H9 (cell line): ENCODE data around the gene MS4A18. TPM values are rescaled to one million over a fixed set of nuclear protein-coding genes. Genes with fewer than 3 reads are reported as not detected.

ENCODE experiments used
- DNase-seq: peaks from one replicate; pipeline ENCODE4 v3.0.0-alpha.2; 2017
- H2AFZ ChIP-seq: one replicate; pipeline ENCODE4 v1.6.1; 2013; ENCODE audit warnings: mild to moderate bottlenecking, low read length, control low read depth, moderate library complexity
- H2AK5ac ChIP-seq: 2 replicates; pipeline ENCODE4 v1.6.1; 2013; ENCODE audit warnings: low read length, control low read depth, mixed read lengths; ENCODE audit not compliant: insufficient read length
- H2BK120ac ChIP-seq: one replicate; pipeline ENCODE4 v1.6.1; 2013; ENCODE audit warnings: low read depth, mild to moderate bottlenecking, low read length, control low read depth, inconsistent platforms; ENCODE audit not compliant: poor library complexity, severe bottlenecking
- H2BK12ac ChIP-seq: 2 replicates; pipeline ENCODE4 v1.6.1; 2013; ENCODE audit warnings: low read length, control low read depth, mixed read lengths, low read depth; ENCODE audit not compliant: insufficient read length
- H2BK15ac ChIP-seq: 2 replicates; pipeline ENCODE4 v1.6.1; 2013; ENCODE audit warnings: low read depth, low read length, control low read depth
- H2BK20ac ChIP-seq: one replicate; pipeline ENCODE4 v1.6.1; 2013; ENCODE audit warnings: low read depth, mild to moderate bottlenecking, low read length, control low read depth, inconsistent platforms; ENCODE audit not compliant: poor library complexity, severe bottlenecking
- H2BK5ac ChIP-seq: 2 replicates; pipeline ENCODE4 v1.6.1; 2013; ENCODE audit warnings: low read length, control low read depth, mixed read lengths; ENCODE audit not compliant: insufficient read length
- H3K14ac ChIP-seq: 2 replicates; pipeline ENCODE4 v1.6.1; 2013; ENCODE audit warnings: low read length, control low read depth; ENCODE audit not compliant: insufficient read depth
- H3K18ac ChIP-seq: 2 replicates; pipeline ENCODE4 v1.6.1; 2013; ENCODE audit warnings: low read depth, mild to moderate bottlenecking, mixed read lengths, low read length, control low read depth; ENCODE audit not compliant: insufficient read length
- H3K23ac ChIP-seq: 2 replicates; pipeline ENCODE4 v1.6.1; 2013; ENCODE audit warnings: low read length, control low read depth, mixed read lengths, low read depth; ENCODE audit not compliant: insufficient read length
- H3K23me2 ChIP-seq: 2 replicates; pipeline ENCODE4 v1.6.1; 2013; ENCODE audit warnings: low read depth, mild to moderate bottlenecking, mixed read lengths, low read length, control low read depth; ENCODE audit not compliant: insufficient read length, poor library complexity, severe bottlenecking
- H3K27ac ChIP-seq: 2 replicates; pipeline ENCODE4 v1.5.1; 2013; ENCODE audit warnings: low read length, control low read depth, mixed read lengths, low read depth; ENCODE audit not compliant: insufficient read length
- H3K27me3 ChIP-seq: 2 replicates; pipeline ENCODE4 v1.6.1; 2013; ENCODE audit warnings: low read length, control low read depth, inconsistent platforms; ENCODE audit not compliant: insufficient read depth
- H3K4ac ChIP-seq: 2 replicates; pipeline ENCODE4 v1.6.1; 2013; ENCODE audit warnings: low read depth, mild to moderate bottlenecking, control low read depth, inconsistent platforms, low read length, moderate library complexity
- H3K4me1 ChIP-seq: 2 replicates; pipeline ENCODE4 v1.6.1; 2013; ENCODE audit warnings: low read length, control low read depth, inconsistent platforms; ENCODE audit not compliant: insufficient read depth
- H3K4me2 ChIP-seq: 2 replicates; pipeline ENCODE4 v1.6.1; 2013; ENCODE audit warnings: low read length, control low read depth, mixed read lengths; ENCODE audit not compliant: insufficient read length, insufficient read depth
- H3K56ac ChIP-seq: 2 replicates; pipeline ENCODE4 v1.6.1; 2013; ENCODE audit warnings: low read depth, mild to moderate bottlenecking, mixed read lengths, low read length, control low read depth; ENCODE audit not compliant: insufficient read length
- H3K79me1 ChIP-seq: 2 replicates; pipeline ENCODE4 v1.6.1; 2013; ENCODE audit warnings: low read depth, mild to moderate bottlenecking, moderate library complexity, low read length, control low read depth, inconsistent platforms; ENCODE audit not compliant: insufficient read depth, poor library complexity, severe bottlenecking
- H3K79me2 ChIP-seq: 2 replicates; pipeline ENCODE4 v1.6.1; 2013; ENCODE audit warnings: low read length, control low read depth, inconsistent platforms; ENCODE audit not compliant: insufficient read depth
- H3K9ac ChIP-seq: 2 replicates; pipeline ENCODE4 v1.6.1; 2013; ENCODE audit warnings: low read length, control low read depth, mixed read lengths; ENCODE audit not compliant: insufficient read length; ENCODE audit errors: extremely low read depth
- H3K9me3 ChIP-seq: one replicate; pipeline ENCODE4 v1.6.1; 2013; ENCODE audit warnings: low read depth, low read length, inconsistent platforms; ENCODE audit not compliant: control insufficient read depth
- H3T11ph ChIP-seq: one replicate; pipeline ENCODE4 v1.6.1; 2013; ENCODE audit warnings: mild to moderate bottlenecking, low read length, control low read depth, inconsistent platforms
- H4K20me1 ChIP-seq: one replicate; pipeline ENCODE4 v1.6.1; 2013; ENCODE audit not compliant: control insufficient read depth, insufficient read length, insufficient read depth
- H4K5ac ChIP-seq: 2 replicates; pipeline ENCODE4 v1.6.1; 2013; ENCODE audit warnings: low read depth, mild to moderate bottlenecking, mixed read lengths, low read length, control low read depth; ENCODE audit not compliant: insufficient read length
- H4K8ac ChIP-seq: replicated peaks from 2 replicates; pipeline ENCODE4 v1.6.1; 2013; ENCODE audit warnings: low read length, control low read depth, mixed read lengths, low read depth; ENCODE audit not compliant: insufficient read length
- H4K91ac ChIP-seq: 2 replicates; pipeline ENCODE4 v1.6.1; 2013; ENCODE audit warnings: low read depth, mild to moderate bottlenecking, moderate library complexity, mixed read lengths, low read length, control low read depth; ENCODE audit not compliant: insufficient read length
- H3K27ac Mint-ChIP-seq, 3 experiments: 2 replicates in 2 of 3; 3 replicates in 1 of 3; pipeline ENCODE4 v1.8.0; 2020 to 2021; ENCODE audit warnings: mixed read lengths in 3 of 3, mild to moderate bottlenecking in 1 of 3, moderate library complexity in 1 of 3
- H3K27me3 Mint-ChIP-seq: 2 replicates; pipeline ENCODE4 v1.8.0; 2021; ENCODE audit warnings: low read depth, mild to moderate bottlenecking, moderate library complexity, mixed read lengths
- H3K36me3 Mint-ChIP-seq, 3 experiments: 2 replicates in 2 of 3; 3 replicates in 1 of 3; pipeline ENCODE4 v1.8.0; 2020 to 2021; ENCODE audit warnings: low read depth in 3 of 3, mixed read lengths in 3 of 3; ENCODE audit not compliant: insufficient read depth in 1 of 3
- H3K4me1 Mint-ChIP-seq, 2 experiments: 2 replicates each; pipeline ENCODE4 v1.8.0; 2020; ENCODE audit warnings: mixed read lengths in 2 of 2
- H3K4me3 Mint-ChIP-seq, 2 experiments: 2 replicates in 1 of 2; 3 replicates in 1 of 2; pipeline ENCODE4 v1.8.0; 2020 to 2021; ENCODE audit warnings: mild to moderate bottlenecking in 2 of 2, mixed read lengths in 2 of 2, moderate library complexity in 1 of 2
- H3K9me3 Mint-ChIP-seq, 2 experiments: 2 replicates in 1 of 2; 3 replicates in 1 of 2; pipeline ENCODE4 v1.8.0; 2020; ENCODE audit warnings: mild to moderate bottlenecking in 2 of 2, mixed read lengths in 2 of 2, moderate library complexity in 1 of 2
- WGBS: extraction: QIAGEN DNeasy Blood & Tissue Kit; methylation state at CpG from one replicate; pipeline ENCODE4 v1.1.7; 2013; ENCODE audit warnings: missing lambda C conversion rate, low lambda C conversion rate, mixed read lengths; ENCODE audit not compliant: insufficient read length; ENCODE audit errors: extremely low coverage; 5-methylcytosine and 5-hydroxymethylcytosine counted together
- total RNA-seq: library from RNA; stranded (reverse); gene quantifications from 2 replicates; pipeline ENCODE4 v1.2.1, GENCODE V29; 2021
- TF ChIP-seq, protein P1 (sequence below): fragments of 200-600 bp; sonication (generic); conservative IDR thresholded peaks from 3 replicates; pipeline ENCODE4 v1.8.0; 2021; ENCODE audit warnings: antibody characterized with exemption, mild to moderate bottlenecking

Gene MS4A18
- total RNA-seq, 1 experiment from 2014 or later: not detected

DNA sequence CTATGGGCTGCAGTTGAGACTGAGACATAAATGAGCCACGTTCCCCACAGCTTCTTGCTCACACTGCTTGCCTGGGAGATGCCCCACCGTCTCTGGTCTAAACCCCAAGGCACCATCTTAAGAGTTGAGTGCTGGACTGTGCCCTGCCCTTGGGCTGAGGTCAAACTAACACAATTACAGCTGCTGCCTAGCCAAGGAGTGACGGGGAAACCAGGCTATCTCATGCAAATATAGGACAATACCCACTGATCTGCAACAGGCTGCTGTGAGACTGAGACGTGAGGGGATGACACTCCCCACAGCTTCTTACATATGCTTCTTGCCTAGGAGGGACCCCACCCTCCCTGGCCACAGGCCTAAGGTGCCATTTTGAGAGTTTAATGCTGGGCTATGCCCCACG, 32.9 kb upstream of the MS4A18 start:
- Histone ChIP-seq H3K4ac (no peak overlapping the region), H3K9ac (no peak overlapping the region), H4K5ac (no peak overlapping the region), H2BK120ac (no peak overlapping the region), H3K23ac (no peak overlapping the region), H2BK5ac (no peak overlapping the region), H3K14ac (no peak overlapping the region), H2BK20ac (no peak overlapping the region), H3K23me2 (no peaks in the 10 kb centered on the region), H3K79me2 (no peaks in the 10 kb centered on the region), H2AFZ (no peak overlapping the region), H3K27ac (no peak overlapping the region), H4K91ac (no peak overlapping the region), H3K27me3 (no peaks in the 10 kb centered on the region), H3K56ac (no peak overlapping the region), H4K20me1 (no peaks in the 10 kb centered on the region), H4K8ac (no peak overlapping the region), H3K79me1 (no peaks in the 10 kb centered on the region), H3K18ac (no peak overlapping the region), H2BK15ac (no peak overlapping the region), H2BK12ac (no peak overlapping the region), H2AK5ac (no peak overlapping the region), H3K4me1 (no peaks in the 10 kb centered on the region), H3T11ph (no peak overlapping the region), H3K9me3 (no peaks in the 10 kb centered on the region), H3K4me2 (no peak overlapping the region)
- Mint-ChIP-seq H3K4me1 (no peaks in the 10 kb centered on the region), H3K36me3 (no peaks in the 10 kb centered on the region), H3K27me3 (no peaks in the 10 kb centered on the region; the same call in 1 of the 2 replicates), H3K4me3 (no peak overlapping the region), H3K9me3 (no peaks in the 10 kb centered on the region), H3K27ac (no peak overlapping the region; a peak in 1 of 7 replicates)
- WGBS: no CpG with 5 or more reads among the region's 5 CpGs
- no peak for DNase-seq
- TF ChIP-seq, protein P1, sequence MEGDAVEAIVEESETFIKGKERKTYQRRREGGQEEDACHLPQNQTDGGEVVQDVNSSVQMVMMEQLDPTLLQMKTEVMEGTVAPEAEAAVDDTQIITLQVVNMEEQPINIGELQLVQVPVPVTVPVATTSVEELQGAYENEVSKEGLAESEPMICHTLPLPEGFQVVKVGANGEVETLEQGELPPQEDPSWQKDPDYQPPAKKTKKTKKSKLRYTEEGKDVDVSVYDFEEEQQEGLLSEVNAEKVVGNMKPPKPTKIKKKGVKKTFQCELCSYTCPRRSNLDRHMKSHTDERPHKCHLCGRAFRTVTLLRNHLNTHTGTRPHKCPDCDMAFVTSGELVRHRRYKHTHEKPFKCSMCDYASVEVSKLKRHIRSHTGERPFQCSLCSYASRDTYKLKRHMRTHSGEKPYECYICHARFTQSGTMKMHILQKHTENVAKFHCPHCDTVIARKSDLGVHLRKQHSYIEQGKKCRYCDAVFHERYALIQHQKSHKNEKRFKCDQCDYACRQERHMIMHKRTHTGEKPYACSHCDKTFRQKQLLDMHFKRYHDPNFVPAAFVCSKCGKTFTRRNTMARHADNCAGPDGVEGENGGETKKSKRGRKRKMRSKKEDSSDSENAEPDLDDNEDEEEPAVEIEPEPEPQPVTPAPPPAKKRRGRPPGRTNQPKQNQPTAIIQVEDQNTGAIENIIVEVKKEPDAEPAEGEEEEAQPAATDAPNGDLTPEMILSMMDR: no peak
